Measurements from ENCODE around the gene GSK3B.

The GSK3B gene

DNA sequence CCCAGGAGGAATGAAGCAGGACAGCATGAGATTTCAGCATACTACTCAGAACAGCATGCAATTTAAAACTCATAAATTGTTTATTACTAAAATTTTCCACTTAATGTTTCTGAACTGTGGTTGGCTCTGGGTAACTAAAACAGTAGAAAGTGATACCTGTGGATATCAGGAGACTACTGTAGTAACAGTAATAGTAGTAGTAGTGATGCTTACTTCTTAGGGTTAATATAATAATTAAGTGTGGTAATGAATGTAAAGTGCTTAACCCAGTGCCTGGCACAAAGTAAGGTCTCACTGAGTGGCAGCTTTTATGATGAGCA is 195.1 kb downstream of the GSK3B start:
- TF ChIP-seq, protein P1, sequence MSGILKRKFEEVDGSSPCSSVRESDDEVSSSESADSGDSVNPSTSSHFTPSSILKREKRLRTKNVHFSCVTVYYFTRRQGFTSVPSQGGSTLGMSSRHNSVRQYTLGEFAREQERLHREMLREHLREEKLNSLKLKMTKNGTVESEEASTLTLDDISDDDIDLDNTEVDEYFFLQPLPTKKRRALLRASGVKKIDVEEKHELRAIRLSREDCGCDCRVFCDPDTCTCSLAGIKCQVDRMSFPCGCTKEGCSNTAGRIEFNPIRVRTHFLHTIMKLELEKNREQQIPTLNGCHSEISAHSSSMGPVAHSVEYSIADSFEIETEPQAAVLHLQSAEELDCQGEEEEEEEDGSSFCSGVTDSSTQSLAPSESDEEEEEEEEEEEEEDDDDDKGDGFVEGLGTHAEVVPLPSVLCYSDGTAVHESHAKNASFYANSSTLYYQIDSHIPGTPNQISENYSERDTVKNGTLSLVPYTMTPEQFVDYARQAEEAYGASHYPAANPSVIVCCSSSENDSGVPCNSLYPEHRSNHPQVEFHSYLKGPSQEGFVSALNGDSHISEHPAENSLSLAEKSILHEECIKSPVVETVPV (CRISPR knock-in tag; IDR thresholded peaks at IDR 0.05): no peak
- TF ChIP-seq CSDC2 (CRISPR knock-in tag; IDR thresholded peaks at IDR 0.05): no peak
- ATAC-seq: no peak

DNA sequence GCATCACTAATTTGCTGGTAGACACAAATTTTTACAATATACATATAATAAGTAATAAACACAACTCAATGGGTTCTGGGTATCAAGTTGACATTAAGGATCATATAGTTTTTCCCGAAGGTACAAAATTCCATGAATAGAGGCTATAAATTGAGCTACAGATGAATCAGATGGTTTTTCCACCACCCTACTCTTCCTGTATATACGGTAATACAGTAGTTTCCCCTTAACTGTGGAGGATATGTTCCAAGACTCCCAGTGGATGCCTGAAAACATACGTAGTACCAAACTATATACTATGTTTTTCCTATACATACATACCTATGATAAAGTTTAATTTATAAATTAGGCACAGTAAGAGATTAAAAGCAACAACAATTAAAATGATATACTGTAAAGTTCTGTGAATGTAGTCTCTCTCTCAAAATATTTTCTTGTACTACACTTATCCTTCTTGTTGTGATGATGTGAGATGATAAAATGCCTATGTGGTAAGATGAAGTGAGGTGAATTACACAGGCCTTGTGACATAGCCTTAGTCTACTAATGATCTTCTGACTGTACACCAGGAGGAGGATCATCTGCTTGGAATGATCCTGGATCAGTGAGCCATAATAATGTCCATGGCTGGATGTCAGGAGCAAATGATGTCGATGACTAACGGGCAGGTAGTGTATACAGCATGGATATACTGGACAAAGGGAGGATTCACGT is 195.6 kb downstream of the GSK3B start:
- no peak for ATAC-seq
- TF ChIP-seq TCF4 (CRISPR knock-in tag; IDR thresholded peaks at IDR 0.05; ENCODE audit: borderline replicate concordance) (no peak), TOX (CRISPR knock-in tag; IDR thresholded peaks at IDR 0.05; ENCODE audit: borderline replicate concordance) (no peak), ZNF565 (CRISPR knock-in tag; conservative IDR thresholded peaks at IDR 0.05; ENCODE audit: low read depth) (no peak), BACH2 (CRISPR knock-in tag; IDR thresholded peaks at IDR 0.05; ENCODE audit: borderline replicate concordance) (no peak), ZC3H10 (CRISPR knock-in tag; IDR thresholded peaks at IDR 0.05) (no peak), ISL1 (CRISPR knock-in tag; IDR thresholded peaks at IDR 0.05) (no peak), ESRRG (CRISPR knock-in tag; IDR thresholded peaks at IDR 0.05) (no peak), CSDC2 (CRISPR knock-in tag; IDR thresholded peaks at IDR 0.05) (no peak), GLIS3 (CRISPR knock-in tag; IDR thresholded peaks at IDR 0.05) (no peak), OSR1 (CRISPR knock-in tag; IDR thresholded peaks at IDR 0.05) (no peak)
- TF ChIP-seq, protein P2, sequence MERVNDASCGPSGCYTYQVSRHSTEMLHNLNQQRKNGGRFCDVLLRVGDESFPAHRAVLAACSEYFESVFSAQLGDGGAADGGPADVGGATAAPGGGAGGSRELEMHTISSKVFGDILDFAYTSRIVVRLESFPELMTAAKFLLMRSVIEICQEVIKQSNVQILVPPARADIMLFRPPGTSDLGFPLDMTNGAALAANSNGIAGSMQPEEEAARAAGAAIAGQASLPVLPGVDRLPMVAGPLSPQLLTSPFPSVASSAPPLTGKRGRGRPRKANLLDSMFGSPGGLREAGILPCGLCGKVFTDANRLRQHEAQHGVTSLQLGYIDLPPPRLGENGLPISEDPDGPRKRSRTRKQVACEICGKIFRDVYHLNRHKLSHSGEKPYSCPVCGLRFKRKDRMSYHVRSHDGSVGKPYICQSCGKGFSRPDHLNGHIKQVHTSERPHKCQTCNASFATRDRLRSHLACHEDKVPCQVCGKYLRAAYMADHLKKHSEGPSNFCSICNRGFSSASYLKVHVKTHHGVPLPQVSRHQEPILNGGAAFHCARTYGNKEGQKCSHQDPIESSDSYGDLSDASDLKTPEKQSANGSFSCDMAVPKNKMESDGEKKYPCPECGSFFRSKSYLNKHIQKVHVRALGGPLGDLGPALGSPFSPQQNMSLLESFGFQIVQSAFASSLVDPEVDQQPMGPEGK (CRISPR knock-in tag; IDR thresholded peaks at IDR 0.05; ENCODE audit: borderline replicate concordance): no peak

DNA sequence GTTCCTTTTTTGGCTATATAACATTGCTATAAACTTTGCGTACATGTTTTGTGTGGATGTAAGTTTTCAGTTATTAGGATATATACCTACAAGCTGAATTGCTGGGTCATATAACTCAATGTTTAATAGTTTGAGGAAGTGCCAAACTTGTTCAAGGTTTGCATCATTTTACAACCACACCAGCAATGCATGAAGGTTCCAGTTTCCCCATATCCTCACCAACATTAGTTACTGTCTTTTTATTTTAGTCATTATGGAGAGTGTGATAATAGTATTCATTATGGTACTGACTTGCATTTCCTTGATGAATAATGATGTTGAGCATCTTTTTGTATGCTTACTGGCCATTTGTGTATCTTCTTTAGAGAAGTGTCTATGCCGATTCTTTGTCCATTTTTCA is 200.1 kb downstream of the GSK3B start:
- TF ChIP-seq OSR1 (CRISPR knock-in tag; IDR thresholded peaks at IDR 0.05): no peak
- no peak for TF ChIP-seq ZNF565 (CRISPR knock-in tag; conservative IDR thresholded peaks at IDR 0.05; ENCODE audit: low read depth)
- TF ChIP-seq ZC3H10 (CRISPR knock-in tag; IDR thresholded peaks at IDR 0.05): no peak
- no peak for TF ChIP-seq BACH2 (CRISPR knock-in tag; IDR thresholded peaks at IDR 0.05; ENCODE audit: borderline replicate concordance)
- no peak for TF ChIP-seq ARNTL (CRISPR knock-in tag; IDR thresholded peaks at IDR 0.05; ENCODE audit: borderline replicate concordance, low read depth)
- TF ChIP-seq PPARA (CRISPR knock-in tag; IDR thresholded peaks at IDR 0.05; ENCODE audit: borderline replicate concordance): no peak
- TF ChIP-seq, protein P1 (CRISPR knock-in tag; IDR thresholded peaks at IDR 0.05): no peak
- no peak for TF ChIP-seq TOX (CRISPR knock-in tag; IDR thresholded peaks at IDR 0.05; ENCODE audit: borderline replicate concordance)
- TF ChIP-seq, protein P3, sequence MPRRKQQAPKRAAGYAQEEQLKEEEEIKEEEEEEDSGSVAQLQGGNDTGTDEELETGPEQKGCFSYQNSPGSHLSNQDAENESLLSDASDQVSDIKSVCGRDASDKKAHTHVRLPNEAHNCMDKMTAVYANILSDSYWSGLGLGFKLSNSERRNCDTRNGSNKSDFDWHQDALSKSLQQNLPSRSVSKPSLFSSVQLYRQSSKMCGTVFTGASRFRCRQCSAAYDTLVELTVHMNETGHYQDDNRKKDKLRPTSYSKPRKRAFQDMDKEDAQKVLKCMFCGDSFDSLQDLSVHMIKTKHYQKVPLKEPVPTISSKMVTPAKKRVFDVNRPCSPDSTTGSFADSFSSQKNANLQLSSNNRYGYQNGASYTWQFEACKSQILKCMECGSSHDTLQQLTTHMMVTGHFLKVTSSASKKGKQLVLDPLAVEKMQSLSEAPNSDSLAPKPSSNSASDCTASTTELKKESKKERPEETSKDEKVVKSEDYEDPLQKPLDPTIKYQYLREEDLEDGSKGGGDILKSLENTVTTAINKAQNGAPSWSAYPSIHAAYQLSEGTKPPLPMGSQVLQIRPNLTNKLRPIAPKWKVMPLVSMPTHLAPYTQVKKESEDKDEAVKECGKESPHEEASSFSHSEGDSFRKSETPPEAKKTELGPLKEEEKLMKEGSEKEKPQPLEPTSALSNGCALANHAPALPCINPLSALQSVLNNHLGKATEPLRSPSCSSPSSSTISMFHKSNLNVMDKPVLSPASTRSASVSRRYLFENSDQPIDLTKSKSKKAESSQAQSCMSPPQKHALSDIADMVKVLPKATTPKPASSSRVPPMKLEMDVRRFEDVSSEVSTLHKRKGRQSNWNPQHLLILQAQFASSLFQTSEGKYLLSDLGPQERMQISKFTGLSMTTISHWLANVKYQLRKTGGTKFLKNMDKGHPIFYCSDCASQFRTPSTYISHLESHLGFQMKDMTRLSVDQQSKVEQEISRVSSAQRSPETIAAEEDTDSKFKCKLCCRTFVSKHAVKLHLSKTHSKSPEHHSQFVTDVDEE (CRISPR knock-in tag; IDR thresholded peaks at IDR 0.05): no peak
- no peak for TF ChIP-seq SNAI2 (CRISPR knock-in tag; IDR thresholded peaks at IDR 0.05)
- no peak for TF ChIP-seq ESRRG (CRISPR knock-in tag; IDR thresholded peaks at IDR 0.05)
- no peak for ATAC-seq

DNA sequence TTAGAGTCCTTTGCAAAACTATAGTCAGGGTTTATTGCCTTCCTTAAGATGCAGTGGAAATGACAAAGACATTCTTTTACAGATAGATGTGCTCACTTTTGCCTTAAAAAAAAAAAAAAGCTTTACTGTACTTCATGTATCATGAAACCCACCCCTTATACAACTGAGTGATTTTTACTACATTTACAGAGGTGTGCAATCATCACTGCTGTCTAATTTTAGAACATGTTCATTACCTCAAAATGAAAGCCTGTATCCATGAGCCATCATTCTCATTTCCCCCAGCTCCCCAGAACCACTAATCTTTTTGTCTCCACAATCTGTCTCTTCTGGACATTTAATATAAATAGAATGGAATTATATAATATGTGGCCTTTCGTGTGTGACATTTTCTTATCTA is 200.5 kb downstream of the GSK3B start:
- no peak for ATAC-seq
- no peak for TF ChIP-seq ZFP30 (CRISPR knock-in tag; IDR thresholded peaks at IDR 0.05)
- TF ChIP-seq ZFP3 (CRISPR knock-in tag; IDR thresholded peaks at IDR 0.05): no peak
- TF ChIP-seq ARNTL (CRISPR knock-in tag; IDR thresholded peaks at IDR 0.05; ENCODE audit: borderline replicate concordance, low read depth): no peak
- TF ChIP-seq, protein P4, sequence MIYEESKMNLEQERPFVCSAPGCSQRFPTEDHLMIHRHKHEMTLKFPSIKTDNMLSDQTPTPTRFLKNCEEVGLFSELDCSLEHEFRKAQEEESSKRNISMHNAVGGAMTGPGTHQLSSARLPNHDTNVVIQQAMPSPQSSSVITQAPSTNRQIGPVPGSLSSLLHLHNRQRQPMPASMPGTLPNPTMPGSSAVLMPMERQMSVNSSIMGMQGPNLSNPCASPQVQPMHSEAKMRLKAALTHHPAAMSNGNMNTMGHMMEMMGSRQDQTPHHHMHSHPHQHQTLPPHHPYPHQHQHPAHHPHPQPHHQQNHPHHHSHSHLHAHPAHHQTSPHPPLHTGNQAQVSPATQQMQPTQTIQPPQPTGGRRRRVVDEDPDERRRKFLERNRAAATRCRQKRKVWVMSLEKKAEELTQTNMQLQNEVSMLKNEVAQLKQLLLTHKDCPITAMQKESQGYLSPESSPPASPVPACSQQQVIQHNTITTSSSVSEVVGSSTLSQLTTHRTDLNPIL (CRISPR knock-in tag; IDR thresholded peaks at IDR 0.05; ENCODE audit: low read depth): no peak
- no peak for TF ChIP-seq GLIS3 (CRISPR knock-in tag; IDR thresholded peaks at IDR 0.05)
- TF ChIP-seq RARB (CRISPR knock-in tag; IDR thresholded peaks at IDR 0.05): no peak
